ENCODE data around the gene PTPN23. TPM values are rescaled to one million over a fixed set of nuclear protein-coding genes. Genes with fewer than 3 reads are reported as not detected.

The PTPN23 gene
- 100 to 1,000 TPM in 2 of 5 donors, 10 to 100 TPM in 3; 26.3 to 120 (median 53.4) TPM for total RNA-seq
- 10 to 100 TPM in 1 of 3 donors, 1 to 10 TPM in 2; 8.6 to 24.0 (median 9.1) TPM for polyA plus RNA-seq
- long read RNA-seq, donor 1 = 0 reads
- long read RNA-seq, donor 2 = 0 reads
- long read RNA-seq, donor 3, partial matches to known transcripts = 0 of 1 reads
- long read RNA-seq, donor 3, other reads (novel, unspliced or antisense) = 0 of 1 reads
- long read RNA-seq, donor 4 = 0 reads
- long read RNA-seq, donor 5, partial matches to known transcripts = 12 of 16 reads
- long read RNA-seq, donor 5, other reads (novel, unspliced or antisense) = 0 of 16 reads
- long read RNA-seq, donor 6 = 0 reads
- long read RNA-seq, donor 7, partial matches to known transcripts = 0 of 2 reads
- long read RNA-seq, donor 7, other reads (novel, unspliced or antisense) = 0 of 2 reads
- long read RNA-seq, donor 8, partial matches to known transcripts = 0 of 2 reads
- long read RNA-seq, donor 8, other reads (novel, unspliced or antisense) = 0 of 2 reads
- long read RNA-seq, donor 9, partial matches to known transcripts = 14 of 14 reads
- long read RNA-seq, donor 9, other reads (novel, unspliced or antisense) = 0 of 14 reads
- long read RNA-seq, donor 10 = 0 reads

GRCh38 chr3:47380601-47381316, at the start of gene PTPN23:
PTPN23 (plus strand) TSS chr3:47381021; CDS start chr3:47381097, 76 bp downstream.
- H3K9me3 ChIP-seq = no peaks in the 10 kb centered on the region
- 0 to 2% (median 0%) methylated on average over 34 to 61 of the region's 61 CpGs for WGBS, 5 donors
- H3K27me3 ChIP-seq = no peaks in the 10 kb centered on the region
- peaks cover 32 to 74% (median 56%) of the 10 kb centered on the region in 4 donors for H3K4me1 ChIP-seq
- TF ChIP-seq POLR2A (IDR thresholded peaks at IDR 0.05) (peak in 2 of 4 donors; percentile 70 to 80), CTCF (IDR thresholded peaks at IDR 0.05) (peak in 1 of 7 experiments; percentile 3), EP300 (IDR thresholded peaks at IDR 0.05) (no peak), POLR2AphosphoS5 (IDR thresholded peaks at IDR 0.05) (peak; percentile 93 to 98 (median 94))
- DNase-seq = peak; percentile 99 to 100
- H3K36me3 ChIP-seq = peaks cover 0 to 8% (median 3%) of the 10 kb centered on the region in 4 donors
- intact Hi-C loops (cut with DNase I; ENCODE audit: low total_unique reads) = no loop called here
- peak within 1 kb of the TSS; percentile 77 to 100 (median 81) for H3K4me3 ChIP-seq
- H3K27ac ChIP-seq = peak within 1 kb of the TSS; percentile 94 to 98 (median 95)

- peaks cover 53 to 100% (median 99%) of the 10 kb centered on the region in 4 donors for H3K36me3 ChIP-seq
- WGBS, 5 donors = 71 to 85% (median 75%) methylated on average over 3 of the region's 3 CpGs
- no peaks in the 10 kb centered on the region for H3K27me3 ChIP-seq
- no peak overlapping the region for H3K4me3 ChIP-seq
- H3K27ac ChIP-seq = no peak overlapping the region
- no peaks in the 10 kb centered on the region for H3K9me3 ChIP-seq
- intact Hi-C loops (cut with DNase I; ENCODE audit: low total_unique reads) = no loop called here
- no peaks in the 10 kb centered on the region for H3K4me1 ChIP-seq
- TF ChIP-seq POLR2A (IDR thresholded peaks at IDR 0.05) = no peak
- TF ChIP-seq EP300 (IDR thresholded peaks at IDR 0.05) = no peak
- no peak for TF ChIP-seq POLR2AphosphoS5 (IDR thresholded peaks at IDR 0.05)
- no peak for TF ChIP-seq CTCF (IDR thresholded peaks at IDR 0.05)
- no peak for DNase-seq
Measured at GRCh38 chr3:47333907-47334306, 46.9 kb upstream of the PTPN23 start.

GRCh38 chr3:47337656-47338055, 43.2 kb upstream of the PTPN23 start:
- WGBS, 5 donors = 88 to 95% (median 90%) methylated on average over 5 of the region's 5 CpGs
- Histone ChIP-seq H3K27me3 (no peaks in the 10 kb centered on the region), H3K4me1 (no peaks in the 10 kb centered on the region), H3K9me3 (no peaks in the 10 kb centered on the region), H3K36me3 (peaks cover 41 to 100% (median 99%) of the 10 kb centered on the region in 4 donors), H3K27ac (no peak overlapping the region), H3K4me3 (no peak overlapping the region)
- intact Hi-C loops (cut with DNase I; ENCODE audit: low total_unique reads) = no loop called here
- TF ChIP-seq CTCF (IDR thresholded peaks at IDR 0.05) = no peak
- TF ChIP-seq EP300 (IDR thresholded peaks at IDR 0.05) = no peak
- TF ChIP-seq POLR2A (IDR thresholded peaks at IDR 0.05) = no peak
- no peak for TF ChIP-seq POLR2AphosphoS5 (IDR thresholded peaks at IDR 0.05)
- no peak for DNase-seq

GRCh38 chr3:47339951-47340350, 40.9 kb upstream of the PTPN23 start:
- TF ChIP-seq CTCF (IDR thresholded peaks at IDR 0.05) (no peak), POLR2A (IDR thresholded peaks at IDR 0.05) (no peak), EP300 (IDR thresholded peaks at IDR 0.05) (no peak), POLR2AphosphoS5 (IDR thresholded peaks at IDR 0.05) (no peak)
- no peak overlapping the region for H3K4me3 ChIP-seq
- no peaks in the 10 kb centered on the region for H3K27me3 ChIP-seq
- H3K27ac ChIP-seq = no peak overlapping the region
- no peaks in the 10 kb centered on the region for H3K9me3 ChIP-seq
- no peaks in the 10 kb centered on the region for H3K4me1 ChIP-seq
- H3K36me3 ChIP-seq = peaks cover 38 to 100% (median 99%) of the 10 kb centered on the region in 4 donors
- WGBS, 5 donors = 91 to 98% (median 93%) methylated on average over 2 of the region's 2 CpGs
- intact Hi-C loops (cut with DNase I; ENCODE audit: low total_unique reads) = no loop called here
- DNase-seq = no peak
